ENCODE results near the gene HMOX2.
A peak's percentile ranks its signal among the peaks of the same experiment; 100 is the strongest.

HMOX2 gene

DNA sequence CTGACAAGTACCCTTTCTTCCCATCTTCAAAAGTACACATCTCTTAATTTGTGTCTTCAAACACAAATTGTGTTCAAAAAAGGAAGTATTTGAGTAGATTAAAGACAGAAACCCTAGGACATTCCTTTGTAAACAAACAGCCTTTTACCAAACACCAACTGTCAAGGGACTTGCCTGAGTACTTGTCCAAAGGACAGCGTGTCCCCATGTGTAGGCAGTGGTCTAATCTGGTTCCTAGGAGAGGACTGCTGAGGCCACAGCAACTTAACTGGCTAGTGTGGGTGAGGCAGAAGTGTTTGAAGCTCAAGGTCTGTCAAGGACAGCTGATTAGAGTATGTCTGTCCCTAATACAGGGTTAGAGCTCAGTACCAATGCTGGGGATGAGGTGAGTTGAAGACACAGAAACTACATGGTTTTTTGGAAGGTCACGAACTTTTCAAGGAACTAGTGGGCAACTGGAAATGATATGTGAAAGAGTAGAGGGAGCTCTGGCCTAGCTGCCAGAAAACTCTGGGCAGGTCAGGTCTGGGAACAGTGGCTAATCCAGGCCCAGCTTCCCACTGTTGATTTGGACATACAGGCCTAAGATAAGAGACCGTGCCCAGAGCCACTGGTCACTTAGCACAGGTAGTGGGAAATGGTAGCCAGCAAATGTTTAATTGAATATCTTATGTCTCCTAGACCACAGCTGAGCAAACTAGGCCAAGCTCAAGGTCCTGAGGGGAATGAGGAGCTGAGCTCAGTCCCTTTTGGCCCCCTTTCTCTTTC lies 10.1 kb downstream of the HMOX2 start (continued):
- no peak for TF ChIP-seq TSHZ2 (CRISPR knock-in tag; IDR thresholded peaks at IDR 0.05)

DNA sequence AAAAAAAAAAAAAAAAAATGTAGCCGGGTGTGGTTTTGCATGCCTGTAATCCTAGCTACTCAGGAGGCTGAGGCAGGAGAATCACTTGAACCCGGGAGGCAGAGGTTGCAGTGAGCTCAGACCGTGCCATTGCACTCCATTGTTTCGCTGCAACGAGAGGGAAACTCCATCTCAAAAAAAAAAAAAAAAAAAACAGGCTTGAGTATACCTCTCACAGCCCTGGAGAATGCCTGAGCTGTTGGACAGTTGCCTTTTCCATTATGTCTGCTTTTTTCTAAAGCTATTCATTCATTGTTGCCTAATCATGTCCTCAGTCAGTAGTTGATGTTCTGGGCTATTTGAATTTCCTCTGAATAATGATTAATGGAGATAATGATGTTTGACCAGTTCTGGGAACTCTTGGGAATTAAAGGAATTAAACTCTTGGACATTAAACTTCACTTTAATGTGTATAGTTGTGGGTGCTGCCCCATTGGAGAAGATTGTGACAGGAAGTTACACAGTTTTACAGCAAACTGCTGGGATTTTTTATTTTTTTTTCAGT lies 11.8 kb downstream of the HMOX2 start:
- ATAC-seq = peak; percentile 69

DNA sequence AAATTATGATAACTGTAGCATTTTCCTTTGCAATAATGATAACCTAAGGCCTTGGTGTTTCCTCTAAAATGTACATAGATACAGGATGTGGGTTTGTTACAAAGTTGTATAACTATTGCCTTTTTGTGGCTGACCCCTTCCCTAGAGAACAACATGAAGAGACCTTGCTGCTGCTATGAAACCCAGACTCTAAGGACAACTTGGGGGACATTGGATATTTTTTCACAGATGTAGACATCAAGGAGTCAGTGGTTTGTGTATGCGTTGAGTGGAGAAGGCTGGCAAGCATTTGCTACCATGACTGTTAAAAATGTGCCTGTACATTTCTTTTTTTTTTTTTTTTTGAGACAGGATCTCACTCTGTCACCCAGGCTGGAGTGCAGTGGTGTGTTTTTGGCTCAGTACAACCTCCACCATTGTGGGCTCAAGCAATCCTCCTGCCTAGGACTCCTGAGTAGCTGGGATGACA lies 12.3 kb downstream of the HMOX2 start:
- ATAC-seq = peak; percentile 69

More for the DNA sequence above, 11.8 kb downstream of the HMOX2 start:
- TF ChIP-seq ISL1 (CRISPR knock-in tag; IDR thresholded peaks at IDR 0.05) (peak; percentile 37; the same call in 1 of the 2 replicates), RARB (CRISPR knock-in tag; IDR thresholded peaks at IDR 0.05) (no peak)

DNA sequence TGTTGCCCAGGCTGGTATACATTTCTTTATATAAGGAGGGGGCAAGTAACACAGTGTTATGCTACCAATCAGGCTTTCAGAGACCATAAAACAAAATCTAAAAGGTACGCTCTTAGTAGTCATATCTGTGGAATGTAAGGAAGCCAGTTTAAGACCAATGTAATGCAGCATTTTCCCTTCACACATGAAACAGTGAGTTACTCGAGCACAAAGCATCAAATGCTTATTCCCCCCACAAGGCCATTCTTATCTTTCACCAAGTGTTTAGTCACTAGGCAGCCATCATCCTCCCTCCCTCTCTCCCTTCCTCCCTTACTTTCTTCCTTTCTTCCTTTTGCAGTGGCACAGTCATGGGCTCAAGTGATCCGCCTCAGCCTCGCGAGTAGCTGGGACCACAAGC lies 12.8 kb downstream of the HMOX2 start:
- ATAC-seq = peak; percentile 86
- TF ChIP-seq ZC3H10 (CRISPR knock-in tag; IDR thresholded peaks at IDR 0.05) (no peak), CSDC2 (CRISPR knock-in tag; IDR thresholded peaks at IDR 0.05) (no peak), SNAI2 (CRISPR knock-in tag; IDR thresholded peaks at IDR 0.05) (no peak), ZFP3 (CRISPR knock-in tag; IDR thresholded peaks at IDR 0.05) (no peak), TSHZ2 (CRISPR knock-in tag; IDR thresholded peaks at IDR 0.05) (no peak), OSR1 (CRISPR knock-in tag; IDR thresholded peaks at IDR 0.05) (no peak), ZNF8 (CRISPR knock-in tag; IDR thresholded peaks at IDR 0.05) (no peak), RARB (CRISPR knock-in tag; IDR thresholded peaks at IDR 0.05) (no peak), CREB5 (CRISPR knock-in tag; IDR thresholded peaks at IDR 0.05; ENCODE audit: low read depth) (no peak), ESRRG (CRISPR knock-in tag; IDR thresholded peaks at IDR 0.05) (no peak), ZNF70 (CRISPR knock-in tag; IDR thresholded peaks at IDR 0.05) (no peak)
- TF ChIP-seq, protein P1, sequence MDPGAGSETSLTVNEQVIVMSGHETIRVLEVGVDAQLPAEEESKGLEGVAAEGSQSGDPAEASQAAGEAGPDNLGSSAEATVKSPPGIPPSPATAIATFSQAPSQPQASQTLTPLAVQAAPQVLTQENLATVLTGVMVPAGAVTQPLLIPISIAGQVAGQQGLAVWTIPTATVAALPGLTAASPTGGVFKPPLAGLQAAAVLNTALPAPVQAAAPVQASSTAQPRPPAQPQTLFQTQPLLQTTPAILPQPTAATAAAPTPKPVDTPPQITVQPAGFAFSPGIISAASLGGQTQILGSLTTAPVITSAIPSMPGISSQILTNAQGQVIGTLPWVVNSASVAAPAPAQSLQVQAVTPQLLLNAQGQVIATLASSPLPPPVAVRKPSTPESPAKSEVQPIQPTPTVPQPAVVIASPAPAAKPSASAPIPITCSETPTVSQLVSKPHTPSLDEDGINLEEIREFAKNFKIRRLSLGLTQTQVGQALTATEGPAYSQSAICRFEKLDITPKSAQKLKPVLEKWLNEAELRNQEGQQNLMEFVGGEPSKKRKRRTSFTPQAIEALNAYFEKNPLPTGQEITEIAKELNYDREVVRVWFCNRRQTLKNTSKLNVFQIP (CRISPR knock-in tag; IDR thresholded peaks at IDR 0.05; ENCODE audit: borderline replicate concordance, low read depth) = no peak

More for the DNA sequence above, 12.3 kb downstream of the HMOX2 start:
- no peak for TF ChIP-seq TOX (CRISPR knock-in tag; IDR thresholded peaks at IDR 0.05; ENCODE audit: borderline replicate concordance)
- TF ChIP-seq ZNF8 (CRISPR knock-in tag; IDR thresholded peaks at IDR 0.05) = no peak
- TF ChIP-seq RARB (CRISPR knock-in tag; IDR thresholded peaks at IDR 0.05) = no peak
- TF ChIP-seq SNAI2 (CRISPR knock-in tag; IDR thresholded peaks at IDR 0.05) = no peak
- TF ChIP-seq ESRRG (CRISPR knock-in tag; IDR thresholded peaks at IDR 0.05) = no peak
- no peak for TF ChIP-seq CREB5 (CRISPR knock-in tag; IDR thresholded peaks at IDR 0.05; ENCODE audit: low read depth)
- no peak for TF ChIP-seq ISL1 (CRISPR knock-in tag; IDR thresholded peaks at IDR 0.05)
- TF ChIP-seq, protein P1 (CRISPR knock-in tag; IDR thresholded peaks at IDR 0.05; ENCODE audit: borderline replicate concordance, low read depth) = no peak
- TF ChIP-seq BACH2 (CRISPR knock-in tag; IDR thresholded peaks at IDR 0.05; ENCODE audit: borderline replicate concordance) = no peak
- no peak for TF ChIP-seq ZC3H10 (CRISPR knock-in tag; IDR thresholded peaks at IDR 0.05)
- no peak for TF ChIP-seq ZFP30 (CRISPR knock-in tag; IDR thresholded peaks at IDR 0.05)
- no peak for TF ChIP-seq OSR1 (CRISPR knock-in tag; IDR thresholded peaks at IDR 0.05)
- no peak for TF ChIP-seq ZNF70 (CRISPR knock-in tag; IDR thresholded peaks at IDR 0.05)
- TF ChIP-seq, protein P2, sequence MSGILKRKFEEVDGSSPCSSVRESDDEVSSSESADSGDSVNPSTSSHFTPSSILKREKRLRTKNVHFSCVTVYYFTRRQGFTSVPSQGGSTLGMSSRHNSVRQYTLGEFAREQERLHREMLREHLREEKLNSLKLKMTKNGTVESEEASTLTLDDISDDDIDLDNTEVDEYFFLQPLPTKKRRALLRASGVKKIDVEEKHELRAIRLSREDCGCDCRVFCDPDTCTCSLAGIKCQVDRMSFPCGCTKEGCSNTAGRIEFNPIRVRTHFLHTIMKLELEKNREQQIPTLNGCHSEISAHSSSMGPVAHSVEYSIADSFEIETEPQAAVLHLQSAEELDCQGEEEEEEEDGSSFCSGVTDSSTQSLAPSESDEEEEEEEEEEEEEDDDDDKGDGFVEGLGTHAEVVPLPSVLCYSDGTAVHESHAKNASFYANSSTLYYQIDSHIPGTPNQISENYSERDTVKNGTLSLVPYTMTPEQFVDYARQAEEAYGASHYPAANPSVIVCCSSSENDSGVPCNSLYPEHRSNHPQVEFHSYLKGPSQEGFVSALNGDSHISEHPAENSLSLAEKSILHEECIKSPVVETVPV (CRISPR knock-in tag; IDR thresholded peaks at IDR 0.05) = no peak
- no peak for TF ChIP-seq CSDC2 (CRISPR knock-in tag; IDR thresholded peaks at IDR 0.05)
- no peak for TF ChIP-seq ARNTL (CRISPR knock-in tag; IDR thresholded peaks at IDR 0.05; ENCODE audit: borderline replicate concordance, low read depth)

All from SK-N-SH treated with all-trans-retinoic acid at 6 μM for 48 hours (cell line).